HG03095 (cell line): ENCODE results near the gene DDOST.
"Not testable (repeated sequence)": the region's sequence is repeated elsewhere in the genome, so short reads cannot be mapped to it uniquely, and the experiment has no call there.

ENCODE experiments used
- ATAC-seq: cut with Tn5 transposase; IDR thresholded peaks from one replicate; pipeline ENCODE4 v1.9.1; 2021; ENCODE audit warnings: moderate library complexity; ENCODE audit not compliant: unreplicated experiment

Gene DDOST

GRCh38 chr1:20626524-20626923 lies 34.6 kb downstream of the DDOST start:
- no peak for ATAC-seq

GRCh38 chr1:20626098-20626427 lies 35.1 kb downstream of the DDOST start:
- no peak for ATAC-seq

DNA sequence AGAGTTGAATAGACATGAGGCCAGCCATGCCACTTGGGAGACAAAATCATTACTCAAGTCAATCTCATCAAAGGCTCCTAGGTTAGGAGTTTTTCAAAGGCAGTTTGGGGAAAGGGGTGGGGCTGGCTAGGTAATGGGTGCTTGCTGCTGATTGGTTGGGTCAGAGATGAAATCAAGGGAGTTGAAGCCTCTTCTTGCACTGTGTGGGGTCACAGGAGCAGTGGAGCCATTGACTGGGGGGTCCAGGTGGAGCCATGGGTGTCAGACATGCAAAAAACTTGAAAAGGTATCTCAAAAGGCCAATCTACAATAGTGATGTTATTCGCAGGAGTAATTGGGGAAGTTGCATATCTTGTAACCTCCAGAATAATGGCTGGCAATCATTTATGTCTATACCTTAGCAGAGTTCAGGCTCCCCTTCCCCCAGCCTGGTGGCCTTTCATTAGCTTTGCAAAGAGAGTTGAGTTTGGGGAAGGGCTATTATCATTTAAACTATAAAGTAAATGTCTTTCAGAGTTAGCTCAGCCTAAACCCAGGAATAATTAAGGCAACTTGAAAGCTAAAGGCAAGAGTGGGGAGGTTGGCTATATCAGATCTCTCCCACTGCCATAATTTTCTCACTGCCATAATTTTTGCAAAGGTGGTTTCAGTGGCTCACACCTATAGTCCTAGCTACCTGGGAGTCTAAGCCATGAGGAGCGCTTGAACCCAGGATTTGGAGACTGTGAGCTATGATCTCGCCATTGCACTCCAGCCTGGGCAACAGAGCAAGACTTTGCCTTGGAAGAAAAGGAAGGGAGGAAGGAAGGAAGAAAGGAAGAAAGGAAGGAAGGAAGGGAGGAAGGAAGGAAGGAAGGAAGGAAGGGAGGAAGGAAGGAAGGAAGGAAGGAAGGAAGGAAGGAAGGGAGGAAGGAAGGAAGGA lies 35.7 kb downstream of the DDOST start:
- ATAC-seq = no peak

DNA sequence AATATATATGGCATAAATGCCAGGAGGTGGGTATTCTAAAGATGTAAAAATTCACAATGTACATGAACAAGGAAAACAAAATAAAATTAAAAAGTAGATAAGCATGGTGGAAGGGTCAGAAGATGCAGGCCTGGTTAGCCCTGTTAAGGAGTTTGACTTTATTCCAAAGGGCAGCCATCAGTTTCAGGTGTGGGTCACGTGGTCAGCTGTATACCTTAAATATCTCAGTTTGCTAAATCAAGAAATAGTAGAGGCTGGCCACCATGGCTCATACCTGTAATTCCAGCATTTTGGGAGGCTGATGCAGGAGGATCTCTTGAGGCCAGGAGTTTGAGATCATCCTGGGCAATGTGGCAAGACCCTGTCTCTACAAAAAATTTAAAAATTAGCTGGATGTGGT lies 36.5 kb downstream of the DDOST start:
- no peak for ATAC-seq

DNA sequence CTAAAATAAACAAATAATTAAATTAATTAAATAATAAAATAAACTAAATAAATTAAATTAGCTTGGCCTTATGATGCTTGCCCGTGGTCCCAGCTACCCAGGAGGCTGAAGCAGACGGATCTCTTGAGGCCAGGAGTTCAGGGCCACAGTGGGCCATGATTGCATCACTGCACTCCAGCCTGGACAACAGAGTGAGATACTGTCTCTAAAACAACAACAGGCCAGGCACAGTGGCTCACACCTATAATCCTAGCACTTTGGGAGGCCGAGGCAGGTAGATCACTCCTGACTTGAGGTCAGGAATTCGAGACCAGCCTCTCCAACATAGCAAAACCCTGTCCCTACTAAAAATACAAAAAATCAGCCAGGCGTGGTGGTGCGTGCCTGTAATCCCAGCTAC lies 40.2 kb downstream of the DDOST start:
- ATAC-seq = no peak

DNA sequence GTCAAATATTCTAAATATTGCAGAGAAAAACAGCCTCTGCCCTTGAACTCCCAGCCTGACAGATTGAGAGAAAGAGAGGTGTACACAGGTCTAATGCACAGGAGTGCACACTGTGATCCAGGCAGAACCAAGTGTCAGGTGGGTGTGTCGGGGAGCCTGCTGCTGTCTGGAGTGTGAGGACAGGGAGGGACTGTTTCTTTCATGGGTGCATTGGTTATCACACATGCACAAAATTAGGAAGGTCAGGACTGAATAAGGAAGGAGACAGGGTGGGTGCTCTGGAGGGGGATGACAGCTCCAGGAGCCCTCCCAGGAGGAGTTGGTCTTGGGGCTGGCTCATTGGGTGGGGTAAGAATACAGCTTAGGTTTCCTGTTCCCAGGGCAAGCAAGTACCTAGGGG lies 41.2 kb downstream of the DDOST start:
- ATAC-seq = no peak

GRCh38 chr1:20618550-20618949 lies 42.6 kb downstream of the DDOST start:
- no peak for ATAC-seq

DNA sequence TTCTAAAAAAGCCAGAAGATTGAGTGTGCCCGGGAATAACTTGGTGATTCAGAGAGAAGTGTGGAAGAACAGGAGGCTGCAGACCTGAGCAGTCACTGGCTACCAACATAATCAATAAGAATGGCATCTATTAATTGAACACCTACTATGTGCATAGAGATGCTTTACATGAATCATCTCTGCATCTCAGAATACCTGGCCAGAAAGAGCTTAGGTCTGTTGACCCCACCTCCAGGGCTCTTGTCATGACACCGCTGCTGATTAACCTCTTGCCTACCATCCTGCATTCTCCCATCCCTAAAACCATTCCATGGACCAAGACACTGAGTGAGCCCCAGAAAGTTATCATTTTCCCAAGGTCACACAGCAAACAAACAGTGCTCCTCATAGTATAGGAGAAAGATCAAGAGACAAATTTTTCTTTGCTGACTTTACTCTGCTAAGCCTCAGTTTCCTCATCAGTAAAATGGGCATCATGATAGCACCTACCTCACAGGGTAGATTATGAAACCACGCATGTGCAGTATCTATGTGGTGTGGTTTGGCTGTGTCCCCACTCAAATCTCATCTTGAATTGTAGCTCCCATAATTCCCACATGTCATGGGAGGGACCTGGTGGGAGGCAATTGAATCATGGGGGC lies 44.2 kb downstream of the DDOST start:
- ATAC-seq = no peak

GRCh38 chr1:20615946-20616846 lies 45.0 kb downstream of the DDOST start:
- ATAC-seq = no peak

DNA sequence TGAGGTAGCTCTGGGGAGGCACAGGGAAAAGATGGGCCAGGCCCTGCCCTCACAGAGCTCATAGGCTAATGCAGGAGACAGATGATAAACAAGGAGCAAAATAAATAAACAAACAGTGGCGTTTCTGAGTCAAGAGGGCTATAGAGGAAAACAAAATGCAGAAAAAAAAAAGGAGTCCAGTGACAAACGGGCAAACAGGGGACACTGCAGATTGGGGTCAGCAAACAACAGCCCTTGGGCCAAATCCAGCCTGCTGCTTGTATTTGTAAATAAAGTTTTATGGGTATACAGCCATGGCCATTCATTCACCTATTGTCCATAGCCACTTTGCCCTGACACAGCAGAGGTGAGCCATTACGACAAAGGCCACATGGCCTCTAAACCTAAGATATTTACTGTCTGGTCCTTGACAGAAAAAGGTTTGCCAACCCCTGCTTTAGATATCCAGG lies 47.0 kb downstream of the DDOST start:
- no peak for ATAC-seq

DNA sequence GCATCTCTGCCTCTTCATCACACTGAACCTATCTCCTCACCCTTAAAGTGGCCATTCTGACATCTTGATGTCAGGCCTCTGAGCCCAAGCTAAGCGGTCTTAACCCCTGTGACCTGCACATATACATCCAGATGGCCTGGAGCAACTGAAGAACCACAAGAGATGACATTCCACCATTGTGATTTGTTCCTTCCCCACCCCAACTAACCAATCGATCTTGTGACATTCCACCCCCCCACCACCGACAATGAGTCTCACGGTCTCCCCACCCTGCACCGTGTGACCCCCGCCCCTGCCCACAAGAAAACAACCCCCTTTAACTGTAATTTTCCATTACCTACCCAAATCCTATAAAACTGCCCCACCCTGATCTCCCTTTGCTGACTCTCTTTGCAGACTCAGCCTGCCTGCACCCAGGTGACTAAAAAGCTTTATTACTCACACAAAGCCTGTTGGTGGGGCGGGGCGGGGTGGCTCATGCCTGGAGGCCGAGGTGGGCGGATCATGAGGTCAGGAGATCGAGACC lies 48.9 kb downstream of the DDOST start:
- no peak for ATAC-seq

GRCh38 chr1:20611652-20612051 lies 49.5 kb downstream of the DDOST start:
- ATAC-seq = no peak

DNA sequence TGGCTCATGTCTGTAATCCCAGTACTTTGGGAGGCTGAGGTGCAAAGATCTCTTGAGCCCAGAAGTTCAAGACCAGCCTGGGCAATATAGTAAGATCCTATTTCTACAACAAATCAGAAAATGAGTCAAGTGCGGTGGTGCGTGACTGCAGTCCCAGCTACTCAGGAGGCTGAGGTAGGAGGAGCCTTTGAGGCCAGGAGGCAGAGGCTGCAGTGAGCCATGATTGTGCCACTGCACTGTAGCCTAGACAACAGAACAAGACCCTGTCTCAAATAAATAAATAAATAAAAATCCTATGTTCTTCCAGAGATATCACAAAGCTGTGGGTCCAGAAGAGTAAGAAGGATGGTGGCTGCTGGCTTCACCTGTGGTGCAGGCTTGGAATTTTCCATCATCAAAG lies 50.2 kb downstream of the DDOST start:
- no peak for ATAC-seq

DNA sequence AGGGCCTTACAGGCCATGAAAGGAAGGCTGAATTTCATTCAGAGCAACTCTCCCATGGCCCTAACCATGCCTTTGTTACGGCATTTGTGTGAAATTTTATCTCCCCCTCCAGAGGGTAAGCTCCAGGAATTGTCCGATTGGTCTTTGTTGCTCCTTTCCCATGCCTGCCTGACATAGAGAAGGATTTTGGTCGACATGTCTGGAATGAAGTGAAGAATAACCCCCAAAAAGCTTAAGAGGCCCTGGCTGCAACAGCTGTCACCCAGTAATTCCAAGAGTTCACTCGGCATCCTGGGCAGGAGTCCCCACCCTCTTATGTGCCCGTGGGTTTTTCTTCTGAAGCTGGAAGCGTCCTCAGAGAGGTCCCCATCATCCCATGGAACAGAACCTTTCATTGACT lies 51.6 kb downstream of the DDOST start:
- no peak for ATAC-seq

GRCh38 chr1:20606801-20607570 lies 54.2 kb downstream of the DDOST start:
- not testable (repeated sequence) for ATAC-seq

DNA sequence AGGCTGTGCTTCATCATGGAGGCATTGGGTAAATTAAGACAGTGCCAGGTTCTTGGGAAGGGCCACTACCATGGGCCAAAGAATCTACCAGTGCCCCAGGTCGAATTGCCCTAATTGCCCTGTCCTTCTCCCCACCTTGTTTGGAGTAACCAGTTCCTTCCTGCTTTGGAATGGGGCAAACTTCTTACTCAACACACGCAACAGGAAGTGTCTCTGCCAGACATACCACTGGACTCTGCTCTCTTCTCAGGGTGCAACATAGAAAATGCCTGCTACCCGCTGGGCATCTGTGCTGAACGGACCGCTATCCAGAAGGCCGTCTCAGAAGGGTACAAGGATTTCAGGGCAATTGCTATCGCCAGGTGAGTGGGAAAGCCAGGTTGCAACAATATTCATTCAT lies 56.5 kb downstream of the DDOST start:
- no peak for ATAC-seq

GRCh38 chr1:20603504-20604464 lies 57.4 kb downstream of the DDOST start:
- no peak for ATAC-seq

DNA sequence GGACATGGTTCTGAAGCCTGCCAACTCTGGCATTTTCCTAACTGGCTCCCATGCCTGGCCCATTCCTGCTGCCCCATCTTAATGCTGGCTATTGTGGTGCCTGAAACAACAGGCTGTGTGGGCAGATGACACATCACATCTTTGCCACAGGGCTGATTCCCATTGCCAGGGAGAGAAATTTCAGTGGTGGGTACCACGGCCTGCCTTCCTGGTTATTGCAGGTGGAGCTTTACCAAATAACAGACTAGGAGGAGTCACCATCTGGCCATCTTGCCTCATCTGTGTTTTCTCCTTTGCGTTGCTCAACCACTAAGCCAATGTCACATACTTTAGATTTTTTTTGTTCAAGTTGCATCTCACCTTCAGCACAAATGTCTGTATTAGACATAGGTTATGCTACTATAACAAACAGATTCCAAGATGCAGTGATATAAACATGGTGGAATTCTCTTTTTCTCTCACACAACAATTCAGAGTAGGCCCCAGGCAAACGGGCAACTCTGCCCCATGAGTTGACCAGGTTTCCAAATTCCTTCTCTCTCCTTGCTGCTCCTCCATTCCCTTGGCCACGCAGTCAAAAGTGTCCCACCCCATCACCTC lies 58.2 kb downstream of the DDOST start:
- no peak for ATAC-seq
